ENCODE results near the gene B3GNT5. TPM values are rescaled to one million over a fixed set of nuclear protein-coding genes. Genes with fewer than 3 reads are reported as not detected.

B3GNT5 gene
- total and polyA plus RNA-seq, 2 of the 8 experiments (the other 6 are each of a cell fraction or from before 2014, with no cell fraction given): 2.4 to 9.7 TPM

GRCh38 chr3:183317886-183318865, 65.1 kb downstream of the B3GNT5 start:
- no peak overlapping the region for H3K23ac ChIP-seq (ENCODE audit: insufficient read length)
- H2BK20ac ChIP-seq (ENCODE audit: low read length): no peak overlapping the region
- H2BK15ac ChIP-seq (ENCODE audit: low read length): no peak overlapping the region
- H4K8ac ChIP-seq (ENCODE audit: extremely low read depth, insufficient read depth, low read length): no peak overlapping the region
- H2BK12ac ChIP-seq (ENCODE audit: low read depth, low read length): no peak overlapping the region
- H3K36me3 ChIP-seq (ENCODE audit: control insufficient read depth in 2 of 4, insufficient read depth in 4 of 4, low read length in 3 of 4): no peaks in the 10 kb centered on the region; a peak in 1 of 8 replicates
- no peaks in the 10 kb centered on the region for H3K9me3 ChIP-seq (ENCODE audit: insufficient read depth in 2 of 2, low read depth in 1 of 2, low read length in 1 of 2)
- WGBS, 2 experiments (ENCODE audit: extremely low coverage in 1 of 2, insufficient coverage in 1 of 2, insufficient read length in 1 of 2, insufficient replicate concordance in 2 of 2, low coverage in 1 of 2, low lambda C conversion rate in 2 of 2, missing lambda C conversion rate in 1 of 2): 88% methylated on average over 10 of the region's 10 CpGs; no CpG with 5 or more reads in 1 of the 2 experiments
- H3K4me1 ChIP-seq (replicated peaks in 1 of 4; ENCODE audit: control insufficient read depth in 3 of 4, insufficient read depth in 4 of 4, low read length in 3 of 4): peaks cover 0 to 2% (median 0%) of the 10 kb centered on the region in 4 experiments; a peak in 2 of 7 replicates
- H3K56ac ChIP-seq (replicated peaks; ENCODE audit: insufficient read length, low read depth, low read length): no peak overlapping the region
- H2BK5ac ChIP-seq (ENCODE audit: low read depth, low read length): no peak overlapping the region
- no peak overlapping the region for H3K4ac ChIP-seq (replicated peaks; ENCODE audit: insufficient read length, low read depth, low read length)
- H3K23me2 ChIP-seq (ENCODE audit: low read depth, low read length): no peaks in the 10 kb centered on the region
- H3K79me1 ChIP-seq (ENCODE audit: low read depth, low read length): no peaks in the 10 kb centered on the region
- FAIRE-seq: no peak
- no peaks in the 10 kb centered on the region for H3K79me2 ChIP-seq (ENCODE audit: control insufficient read depth in 1 of 2, insufficient read depth in 2 of 2, low read length in 2 of 2)
- no peak overlapping the region for H3K27ac ChIP-seq (ENCODE audit: low read depth, low read length)
- no peak overlapping the region for H2BK120ac ChIP-seq (replicated peaks; ENCODE audit: low read depth, low read length)
- H4K5ac ChIP-seq (ENCODE audit: insufficient read length, low read depth, low read length): no peak overlapping the region
- no peak overlapping the region for H3K4me2 ChIP-seq (ENCODE audit: insufficient read depth in 1 of 2, low read depth in 2 of 2, low read length in 2 of 2)
- no peak for TF ChIP-seq SIX5 (IDR thresholded peaks at IDR 0.05; ENCODE audit: low read depth, low read length)
- TF ChIP-seq NANOG (IDR thresholded peaks at IDR 0.05; ENCODE audit: insufficient read depth, low read depth, low read length, poor library complexity, severe bottlenecking): no peak
- TF ChIP-seq USF2 (IDR thresholded peaks at IDR 0.05; ENCODE audit: low read length): no peak
- TF ChIP-seq SIN3A (conservative IDR thresholded peaks at IDR 0.05 in 1 of 2, IDR thresholded peaks at IDR 0.05 in 1 of 2; ENCODE audit: low read depth in 1 of 2, low read length in 2 of 2): no peak
- TF ChIP-seq CHD1 (IDR thresholded peaks at IDR 0.05; ENCODE audit: low read depth, low read length): no peak
- no peak for TF ChIP-seq NRF1 (IDR thresholded peaks at IDR 0.05; ENCODE audit: low read depth, low read length)
- TF ChIP-seq E2F6 (IDR thresholded peaks at IDR 0.05): no peak
- TF ChIP-seq RXRA (IDR thresholded peaks at IDR 0.05; ENCODE audit: insufficient read depth, low read depth, low read length): no peak
- TF ChIP-seq PHF8 (conservative IDR thresholded peaks at IDR 0.05; ENCODE audit: low read depth, low read length): no peak
- no peaks in the 10 kb centered on the region for H3K27me3 ChIP-seq (replicated peaks in 1 of 4; ENCODE audit: control insufficient read depth in 3 of 4, extremely low read depth in 1 of 4, insufficient read depth in 3 of 4, low read length in 3 of 4)
- no peaks in the 10 kb centered on the region for H4K20me1 ChIP-seq (replicated peaks in 1 of 2; ENCODE audit: control insufficient read depth in 1 of 2, insufficient read depth in 2 of 2, low read length in 2 of 2)
- CTCF ChIA-PET (ENCODE audit: partially characterized antibody): interaction anchor here (0.6 kb wide), 1 partner anchor 77 kb away, joined by 3 read pairs; no protein-coding TSS in a partner anchor
- no peak overlapping the region for H3K18ac ChIP-seq (ENCODE audit: extremely low read depth, low read length)
- H3K9ac ChIP-seq (replicated peaks in 1 of 4; ENCODE audit: extremely low read depth in 1 of 4, low read depth in 3 of 4, low read length in 3 of 4): no peak overlapping the region
- H3K4me3 ChIP-seq (ENCODE audit: extremely low read depth in 1 of 4, insufficient read depth in 2 of 4, low read depth in 3 of 4, low read length in 4 of 4): no peak overlapping the region
- no peak for DNase-seq (ENCODE audit: low read depth in 1 of 2, low spot score in 2 of 2)
- POLR2A ChIA-PET (ENCODE audit: partially characterized antibody): no interaction called here
- no peak overlapping the region for H2AFZ ChIP-seq (ENCODE audit: low read length)
- no peak overlapping the region for H3K14ac ChIP-seq (ENCODE audit: insufficient read length)
- no peak overlapping the region for H2AK5ac ChIP-seq (ENCODE audit: low read depth, low read length)
- H4K91ac ChIP-seq (replicated peaks; ENCODE audit: insufficient read length, low read length): no peak overlapping the region

Data from H1 (cell line).